CD4-positive, alpha-beta T cell treated with Interleukin-15 for 1 hour (primary cell): Measurements from ENCODE around the gene SAFB.

Source experiments
- DNase-seq: peaks from one replicate; pipeline ENCODE4 v3.0.0-alpha.2; 2020

The SAFB gene

GRCh38 chr19:5628919-5629481 lies 6.1 kb downstream of the SAFB start:
- DNase-seq, result peak; percentile 53

GRCh38 chr19:5631567-5632240 lies 8.8 kb downstream of the SAFB start:
- no peak for DNase-seq

GRCh38 chr19:5632241-5632612 lies 9.3 kb downstream of the SAFB start:
- no peak for DNase-seq

GRCh38 chr19:5632657-5633056 lies 9.8 kb downstream of the SAFB start:
- no peak for DNase-seq

GRCh38 chr19:5635427-5635826 lies 12.5 kb downstream of the SAFB start:
- DNase-seq, result no peak

- DNase-seq, result no peak
Observed at GRCh38 chr19:5637971-5638370, 15.1 kb downstream of the SAFB start.

GRCh38 chr19:5641171-5641570 lies 18.3 kb downstream of the SAFB start:
- no peak for DNase-seq

GRCh38 chr19:5642204-5642603 lies 19.3 kb downstream of the SAFB start:
- DNase-seq, result no peak

- DNase-seq, result no peak
Observed at GRCh38 chr19:5643060-5643459, 20.2 kb downstream of the SAFB start.

GRCh38 chr19:5644037-5644436 lies 21.2 kb downstream of the SAFB start:
- no peak for DNase-seq

- DNase-seq, result no peak
Observed at GRCh38 chr19:5645409-5645808, 22.5 kb downstream of the SAFB start.

GRCh38 chr19:5646703-5647102 lies 23.8 kb downstream of the SAFB start:
- no peak for DNase-seq

- no peak for DNase-seq
Observed at GRCh38 chr19:5648464-5648863, 25.6 kb downstream of the SAFB start.

- DNase-seq, result no peak
Observed at GRCh38 chr19:5651361-5651760, 28.5 kb downstream of the SAFB start.

GRCh38 chr19:5652261-5652660 lies 29.4 kb downstream of the SAFB start:
- no peak for DNase-seq

- DNase-seq, result no peak
Observed at GRCh38 chr19:5654931-5655330, 32.0 kb downstream of the SAFB start.

GRCh38 chr19:5655412-5655811 lies 32.5 kb downstream of the SAFB start:
- no peak for DNase-seq

GRCh38 chr19:5661483-5661882 lies 38.6 kb downstream of the SAFB start:
- no peak for DNase-seq

GRCh38 chr19:5663904-5664303 lies 41.0 kb downstream of the SAFB start:
- DNase-seq, result no peak

GRCh38 chr19:5664515-5664914 lies 41.6 kb downstream of the SAFB start:
- no peak for DNase-seq

- no peak for DNase-seq
Observed at GRCh38 chr19:5665781-5666513, 43.1 kb downstream of the SAFB start.

- no peak for DNase-seq
Observed at GRCh38 chr19:5666921-5667610, 44.2 kb downstream of the SAFB start.

- no peak for DNase-seq
Observed at GRCh38 chr19:5667751-5668271, 44.9 kb downstream of the SAFB start.

GRCh38 chr19:5669212-5669611 lies 46.3 kb downstream of the SAFB start:
- DNase-seq, result no peak
